Retinal pigment epithelial cell (primary cell): ENCODE data around the gene CCND2.
A peak's percentile ranks its signal among the peaks of the same experiment; 100 is the strongest.

ENCODE experiments used
- DNase-seq: peaks from one replicate; pipeline ENCODE4 v3.0.0-alpha.2; 2010; ENCODE audit warnings: low read depth
- H3K4me3 ChIP-seq: 2 replicates; pipeline ENCODE4 v1.5.1; 2011; ENCODE audit warnings: mild to moderate bottlenecking, low read length, control low read depth, moderate library complexity
- CTCF ChIP-seq: conservative IDR thresholded peaks from 2 replicates; pipeline ENCODE4 v1.5.1; 2011; ENCODE audit warnings: low read depth, low read length, control low read depth, inconsistent platforms

The CCND2 gene

GRCh38 chr12:4273652-4274395 is at the start of gene CCND2:
Gene CCND2 (plus strand): TSS chr12:4273762. CDS start chr12:4274041, 279 bp downstream.
- TF ChIP-seq CTCF, result no peak

GRCh38 chr12:4224206-4224889 is 49.2 kb upstream of the CCND2 start:
- no peak overlapping the region for H3K4me3 ChIP-seq
- TF ChIP-seq CTCF, result no peak
- DNase-seq, result no peak

More at GRCh38 chr12:4273652-4274395, at the start of gene CCND2:
- H3K4me3 ChIP-seq, result peak within 1 kb of the TSS; percentile 61
- DNase-seq, result no peak

- no peak overlapping the region for H3K4me3 ChIP-seq
- no peak for DNase-seq
- no peak for TF ChIP-seq CTCF
These were observed 48.0 kb upstream of the CCND2 start for GRCh38 chr12:4225571-4225970.

- no peak for DNase-seq
These were observed 46.5 kb upstream of the CCND2 start for GRCh38 chr12:4227046-4227445.

DNA sequence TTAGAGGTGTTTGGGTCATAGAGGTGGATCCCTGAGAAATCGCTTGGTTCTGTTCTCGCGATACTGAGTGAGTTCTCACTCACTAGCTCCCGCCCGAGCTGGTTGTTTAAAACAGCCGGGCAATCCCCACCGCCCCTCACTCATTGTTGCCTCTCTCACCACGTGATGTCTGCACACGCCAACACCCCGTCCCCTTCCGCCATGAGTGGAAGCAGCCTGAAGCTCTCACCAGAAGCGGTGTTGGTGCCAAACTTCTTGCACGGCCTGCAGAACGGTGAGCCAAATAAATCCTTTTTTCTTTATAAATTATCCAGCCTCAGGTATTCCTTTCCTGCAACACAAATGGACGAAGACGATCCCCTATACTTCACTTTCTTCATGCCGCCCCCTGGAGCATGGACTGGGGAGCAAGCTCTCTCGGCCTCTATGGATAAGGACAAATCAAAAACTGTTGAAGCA is 45.4 kb upstream of the CCND2 start:
- no peak for TF ChIP-seq CTCF
- DNase-seq, result no peak
- no peak overlapping the region for H3K4me3 ChIP-seq

More at GRCh38 chr12:4227046-4227445, 46.5 kb upstream of the CCND2 start:
- no peak overlapping the region for H3K4me3 ChIP-seq
- TF ChIP-seq CTCF, result no peak

- TF ChIP-seq CTCF, result no peak
- no peak overlapping the region for H3K4me3 ChIP-seq
- no peak for DNase-seq
These were observed 43.0 kb upstream of the CCND2 start for GRCh38 chr12:4230526-4230925.
